OCI-LY1 (cell line): Measurements from ENCODE around the gene SETD1A.
"Not testable (repeated sequence)": the region's sequence is repeated elsewhere in the genome, so short reads cannot be mapped to it uniquely, and the experiment has no call there.

Source experiments
- EZH2 ChIP-seq: fragments of 200-600 bp; sonication (generic), shearing (Covaris generic); IDR thresholded peaks from 2 replicates; pipeline ENCODE4 v1.8.0; 2017; ENCODE audit warnings: borderline replicate concordance, mixed run types, mild to moderate bottlenecking, antibody characterized with exemption, low read length, moderate library complexity, mixed read lengths
- TF ChIP-seq, protein P1 (sequence below): fragments of 200-600 bp; sonication (generic), shearing (Covaris generic); IDR thresholded peaks from 2 replicates; pipeline ENCODE4 v1.5.1; 2017; ENCODE audit warnings: mild to moderate bottlenecking, antibody characterized with exemption, low read length, moderate library complexity, mixed read lengths

DNA sequence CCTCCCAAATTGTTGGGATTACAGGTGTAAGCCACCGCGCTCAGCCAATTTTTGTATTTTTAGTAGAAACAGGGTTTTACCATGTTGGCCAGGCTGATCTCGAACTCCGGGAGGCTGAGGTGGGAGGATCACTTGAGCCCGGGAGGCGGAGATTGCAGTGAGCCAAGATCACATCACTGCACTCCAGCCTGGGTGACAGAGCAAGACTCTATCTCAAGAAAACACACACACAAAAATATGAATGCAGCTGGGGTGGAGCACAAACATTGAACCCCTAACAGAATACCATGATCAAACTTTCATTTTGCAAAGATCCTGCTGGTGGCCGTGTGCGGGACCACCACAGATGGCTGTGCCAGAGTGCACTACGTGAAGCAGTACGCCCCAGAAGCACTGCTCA, 60.2 kb downstream of the SETD1A start:
- not testable (repeated sequence) for TF ChIP-seq EZH2
- TF ChIP-seq, protein P1, sequence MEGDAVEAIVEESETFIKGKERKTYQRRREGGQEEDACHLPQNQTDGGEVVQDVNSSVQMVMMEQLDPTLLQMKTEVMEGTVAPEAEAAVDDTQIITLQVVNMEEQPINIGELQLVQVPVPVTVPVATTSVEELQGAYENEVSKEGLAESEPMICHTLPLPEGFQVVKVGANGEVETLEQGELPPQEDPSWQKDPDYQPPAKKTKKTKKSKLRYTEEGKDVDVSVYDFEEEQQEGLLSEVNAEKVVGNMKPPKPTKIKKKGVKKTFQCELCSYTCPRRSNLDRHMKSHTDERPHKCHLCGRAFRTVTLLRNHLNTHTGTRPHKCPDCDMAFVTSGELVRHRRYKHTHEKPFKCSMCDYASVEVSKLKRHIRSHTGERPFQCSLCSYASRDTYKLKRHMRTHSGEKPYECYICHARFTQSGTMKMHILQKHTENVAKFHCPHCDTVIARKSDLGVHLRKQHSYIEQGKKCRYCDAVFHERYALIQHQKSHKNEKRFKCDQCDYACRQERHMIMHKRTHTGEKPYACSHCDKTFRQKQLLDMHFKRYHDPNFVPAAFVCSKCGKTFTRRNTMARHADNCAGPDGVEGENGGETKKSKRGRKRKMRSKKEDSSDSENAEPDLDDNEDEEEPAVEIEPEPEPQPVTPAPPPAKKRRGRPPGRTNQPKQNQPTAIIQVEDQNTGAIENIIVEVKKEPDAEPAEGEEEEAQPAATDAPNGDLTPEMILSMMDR = not testable (repeated sequence)
